Thyroid gland (tissue), 4 donors: Measurements from ENCODE around the gene C1QTNF3.

Experiments
- POLR2A ChIP-seq, 2 donors: fragments of 450-650 bp; IDR thresholded peaks; one replicate each; pipeline ENCODE4 v1.6.1; 2017; ENCODE audit warnings: antibody characterized with exemption in 2 of 2, mild to moderate bottlenecking in 2 of 2, moderate library complexity in 1 of 2
- TF ChIP-seq, protein P1 (sequence below), 6 experiments: fragments of 200-600 bp in 3 of 6; fragments of 450-650 bp in 3 of 6; sonication (generic) in 3 of 6; IDR thresholded peaks; one replicate each; pipeline ENCODE4 v1.5.1; 2016 to 2019; ENCODE audit warnings: antibody characterized with exemption in 6 of 6, mild to moderate bottlenecking in 2 of 6, inconsistent platforms in 1 of 6, moderate library complexity in 1 of 6

DNA sequence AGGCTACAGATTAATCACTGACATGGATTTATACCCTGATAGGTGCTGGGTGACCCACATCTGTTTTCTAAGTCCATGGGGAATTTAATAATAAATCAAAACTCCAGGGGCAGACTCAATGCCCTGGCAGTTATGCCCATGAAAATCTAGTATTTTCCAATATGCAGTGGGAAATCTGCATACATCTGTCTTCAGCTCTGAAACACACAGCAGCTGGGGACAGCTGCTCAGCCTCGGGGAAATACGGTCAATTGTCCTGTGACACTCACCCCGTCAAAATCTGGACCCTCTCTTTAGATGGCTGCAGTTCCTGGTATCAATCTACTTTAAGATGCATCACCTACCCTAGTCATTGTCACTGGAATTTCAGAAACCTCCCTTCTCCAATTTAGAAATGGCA, 12.7 kb upstream of the C1QTNF3 start:
- TF ChIP-seq, protein P1, sequence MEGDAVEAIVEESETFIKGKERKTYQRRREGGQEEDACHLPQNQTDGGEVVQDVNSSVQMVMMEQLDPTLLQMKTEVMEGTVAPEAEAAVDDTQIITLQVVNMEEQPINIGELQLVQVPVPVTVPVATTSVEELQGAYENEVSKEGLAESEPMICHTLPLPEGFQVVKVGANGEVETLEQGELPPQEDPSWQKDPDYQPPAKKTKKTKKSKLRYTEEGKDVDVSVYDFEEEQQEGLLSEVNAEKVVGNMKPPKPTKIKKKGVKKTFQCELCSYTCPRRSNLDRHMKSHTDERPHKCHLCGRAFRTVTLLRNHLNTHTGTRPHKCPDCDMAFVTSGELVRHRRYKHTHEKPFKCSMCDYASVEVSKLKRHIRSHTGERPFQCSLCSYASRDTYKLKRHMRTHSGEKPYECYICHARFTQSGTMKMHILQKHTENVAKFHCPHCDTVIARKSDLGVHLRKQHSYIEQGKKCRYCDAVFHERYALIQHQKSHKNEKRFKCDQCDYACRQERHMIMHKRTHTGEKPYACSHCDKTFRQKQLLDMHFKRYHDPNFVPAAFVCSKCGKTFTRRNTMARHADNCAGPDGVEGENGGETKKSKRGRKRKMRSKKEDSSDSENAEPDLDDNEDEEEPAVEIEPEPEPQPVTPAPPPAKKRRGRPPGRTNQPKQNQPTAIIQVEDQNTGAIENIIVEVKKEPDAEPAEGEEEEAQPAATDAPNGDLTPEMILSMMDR (IDR thresholded peaks at IDR 0.05), result no peak
- no peak for TF ChIP-seq POLR2A (IDR thresholded peaks at IDR 0.05)
